GM19239 (cell line): ENCODE results near the gene MAP4K2.
A peak's percentile ranks its signal among the peaks of the same experiment; 100 is the strongest.

Source experiments
- DNase-seq: peaks from one replicate; pipeline ENCODE4 v3.0.0; 2011; ENCODE audit warnings: low spot score; ENCODE audit not compliant: insufficient read length
- FAIRE-seq: peaks from 2 replicates; lab custom pipeline; 2011; peaks lifted over from hg19 to GRCh38; lab: Jason Lieb, UNC

Gene MAP4K2

GRCh38 chr11:64744544-64745188 lies 58.3 kb downstream of the MAP4K2 start:
- DNase-seq = no peak
- FAIRE-seq = no peak

- FAIRE-seq (peak; percentile 79), DNase-seq (peak; percentile 65)
These were observed 59.1 kb downstream of the MAP4K2 start, which contains the start of gene RASGRP2 for GRCh38 chr11:64743591-64744543. Gene RASGRP2 (minus strand): TSS chr11:64744142. CDS start chr11:64742866, 1,276 bp downstream.

GRCh38 chr11:64742889-64743590 lies 60.0 kb downstream of the MAP4K2 start:
- FAIRE-seq (peak; percentile 59), DNase-seq (peak; percentile 92)

GRCh38 chr11:64742087-64742888 lies 60.7 kb downstream of the MAP4K2 start:
- DNase-seq (peak; percentile 57), FAIRE-seq (no peak)

GRCh38 chr11:64741375-64742086 lies 61.5 kb downstream of the MAP4K2 start:
- FAIRE-seq (no peak), DNase-seq (no peak)

GRCh38 chr11:64739871-64740270 lies 63.1 kb downstream of the MAP4K2 start:
- DNase-seq = no peak

GRCh38 chr11:64736654-64737053 lies 66.4 kb downstream of the MAP4K2 start:
- DNase-seq = no peak
- FAIRE-seq = no peak

More at GRCh38 chr11:64739871-64740270, 63.1 kb downstream of the MAP4K2 start:
- no peak for FAIRE-seq

GRCh38 chr11:64735725-64736259 lies 67.2 kb downstream of the MAP4K2 start:
- FAIRE-seq (no peak), DNase-seq (no peak)
